OCI-LY7 (cell line): ENCODE data around the gene VAC14. TPM values are rescaled to one million over a fixed set of nuclear protein-coding genes. Genes with fewer than 3 reads are reported as not detected.

Source experiments
- BruUV-seq: library from RNA; stranded (reverse); fragments of 400-500 nt; replicated peaks from 2 replicates; lab custom pipeline; 2021; lab: Mats Ljungman, UMichigan
- CTCF ChIA-PET: fragments of 300-600 bp; sonication (Branson Sonifier 250); formaldehyde crosslinking; loops from one replicate; lab custom pipeline; 2022; ENCODE audit warnings: antibody characterized with exemption; ENCODE audit not compliant: unreplicated experiment; lab: Charles Lee
- POLR2A ChIA-PET: fragments of 300-600 bp; sonication (Branson Sonifier 250); formaldehyde crosslinking; loops from one replicate; lab custom pipeline; 2022; ENCODE audit warnings: antibody characterized with exemption; lab: Charles Lee
- DNase-seq: peaks from one replicate; pipeline ENCODE4 v3.0.0-alpha.2; 2015; ENCODE audit warnings: low spot score
- H2AFZ ChIP-seq: fragments of 200-600 bp; sonication (generic), shearing (Covaris generic); 2 replicates; pipeline ENCODE4 v1.6.1; 2014; ENCODE audit warnings: mild to moderate bottlenecking, antibody characterized with exemption, low read length, moderate library complexity
- H3K27ac ChIP-seq: fragments of 200-600 bp; sonication (generic); 2 replicates; pipeline ENCODE4 v1.5.1; 2014; ENCODE audit warnings: mixed run types, low read depth, mild to moderate bottlenecking, moderate library complexity, low read length, inconsistent platforms; ENCODE audit not compliant: poor library complexity, severe bottlenecking
- H3K36me3 ChIP-seq: fragments of 200-600 bp; sonication (generic); 2 replicates; pipeline ENCODE4 v1.6.1; 2014; ENCODE audit warnings: mild to moderate bottlenecking, antibody characterized with exemption, low read length, moderate library complexity, mixed read lengths; ENCODE audit not compliant: insufficient read depth
- H3K4me1 ChIP-seq: fragments of 200-600 bp; sonication (generic); 2 replicates; pipeline ENCODE4 v1.5.1; 2014; ENCODE audit warnings: mild to moderate bottlenecking, low read length; ENCODE audit not compliant: insufficient read depth, poor library complexity, severe bottlenecking
- H3K4me2 ChIP-seq: fragments of 200-600 bp; sonication (generic); 2 replicates; pipeline ENCODE4 v1.6.1; 2014; ENCODE audit warnings: mild to moderate bottlenecking, low read length
- H3K4me3 ChIP-seq: fragments of 200-600 bp; sonication (generic); 2 replicates; pipeline ENCODE4 v1.5.1; 2014; ENCODE audit warnings: mild to moderate bottlenecking, low read depth, low read length; ENCODE audit not compliant: poor library complexity, severe bottlenecking
- H3K79me2 ChIP-seq: fragments of 200-600 bp; sonication (generic); 2 replicates; pipeline ENCODE4 v1.6.1; 2016; ENCODE audit warnings: low read depth, mild to moderate bottlenecking, low read length, moderate library complexity, mixed read lengths; ENCODE audit not compliant: insufficient read depth
- H3K9me2 ChIP-seq: fragments of 200-600 bp; sonication (generic); 2 replicates; pipeline ENCODE4 v1.6.1; 2016; ENCODE audit warnings: mild to moderate bottlenecking, low read length, mixed read lengths; ENCODE audit not compliant: insufficient read depth
- H3K9me3 ChIP-seq: fragments of 200-600 bp; sonication (generic); 2 replicates; pipeline ENCODE4 v1.6.1; 2014; ENCODE audit warnings: mild to moderate bottlenecking, mixed run types, low read length, mixed read lengths
- H4K20me1 ChIP-seq: fragments of 200-600 bp; sonication (generic); 2 replicates; pipeline ENCODE4 v1.6.1; 2014; ENCODE audit warnings: mild to moderate bottlenecking, antibody characterized with exemption, low read length, moderate library complexity, mixed read lengths; ENCODE audit not compliant: insufficient read depth
- CTCF ChIP-seq: fragments of 200-600 bp; sonication (generic); conservative IDR thresholded peaks from 2 replicates; pipeline ENCODE4 v1.5.1; 2014; ENCODE audit warnings: mild to moderate bottlenecking, antibody characterized with exemption, low read length, moderate library complexity, mixed read lengths
- EZH2phosphoT487 ChIP-seq: fragments of 200-600 bp; sonication (generic); IDR thresholded peaks from 2 replicates; pipeline ENCODE4 v1.6.1; 2018; ENCODE audit warnings: low read depth, borderline replicate concordance, mild to moderate bottlenecking, mixed run types, antibody characterized with exemption, low read length, moderate library complexity, mixed read lengths
- intact Hi-C: fragments of 100-400 bp; cut with micrococcal nuclease; formaldehyde crosslinking; loops from one replicate; pipeline ENCODE4 v1.10.0; 2022; ENCODE audit not compliant: unreplicated experiment
- total RNA-seq, 2 experiments: library from RNA; depleted of rRNA in 1 of 2; stranded (reverse); fragments of >200 nt in 1 of 2; shearing (Covaris generic) in 1 of 2; gene quantifications; 2 replicates each; pipeline ENCODE4 v1.2.3, GENCODE V29; 2014 to 2022

Gene VAC14
- total RNA-seq, 2 experiments from 2014 or later: 37.6 to 43.1 TPM

GRCh38 chr16:70778901-70779309 is 22.1 kb downstream of the VAC14 start:
- Histone ChIP-seq H3K4me3 (no peak overlapping the region), H3K27ac (no peak overlapping the region), H3K36me3 (peaks cover 76% of the 10 kb centered on the region), H2AFZ (no peak overlapping the region), H3K79me2 (no peaks in the 10 kb centered on the region), H3K9me2 (no peaks in the 10 kb centered on the region), H3K4me1 (no peaks in the 10 kb centered on the region), H3K9me3 (peaks cover 5% of the 10 kb centered on the region; the same call in 1 of the 2 replicates), H3K4me2 (no peak overlapping the region), H4K20me1 (no peaks in the 10 kb centered on the region)
- CTCF ChIA-PET: no interaction called here
- no TSS peak for BruUV-seq
- POLR2A ChIA-PET: no interaction called here
- TF ChIP-seq CTCF (no peak), EZH2phosphoT487 (no peak)
- no peak for DNase-seq
- intact Hi-C loops: no loop called here

- peaks cover 5% of the 10 kb centered on the region; the same call in 1 of the 2 replicates for H3K9me3 ChIP-seq
- BruUV-seq: no TSS peak
- H3K9me2 ChIP-seq: no peaks in the 10 kb centered on the region
- no peak overlapping the region for H3K4me3 ChIP-seq
- H3K4me1 ChIP-seq: no peaks in the 10 kb centered on the region
- DNase-seq: no peak
- no peak overlapping the region for H2AFZ ChIP-seq
- ChIA-PET CTCF (no interaction called here), POLR2A (no interaction called here)
- intact Hi-C loops: no loop called here
- no peak overlapping the region for H3K27ac ChIP-seq
- H3K36me3 ChIP-seq: peaks cover 74% of the 10 kb centered on the region
- no peaks in the 10 kb centered on the region for H4K20me1 ChIP-seq
- no peak overlapping the region for H3K4me2 ChIP-seq
- H3K79me2 ChIP-seq: no peaks in the 10 kb centered on the region
- TF ChIP-seq EZH2phosphoT487 (no peak), CTCF (no peak)
These were observed 23.0 kb downstream of the VAC14 start for GRCh38 chr16:70777973-70778406.

GRCh38 chr16:70777496-70777895 is 23.5 kb downstream of the VAC14 start:
- POLR2A ChIA-PET: no interaction called here
- Histone ChIP-seq H4K20me1 (no peaks in the 10 kb centered on the region), H3K4me2 (no peak overlapping the region), H3K4me3 (no peak overlapping the region), H3K4me1 (no peaks in the 10 kb centered on the region), H3K36me3 (peaks cover 74% of the 10 kb centered on the region), H2AFZ (no peak overlapping the region), H3K9me3 (peaks cover 5% of the 10 kb centered on the region; the same call in 1 of the 2 replicates), H3K27ac (no peak overlapping the region), H3K9me2 (no peaks in the 10 kb centered on the region), H3K79me2 (no peaks in the 10 kb centered on the region)
- BruUV-seq: no TSS peak
- no peak for DNase-seq
- CTCF ChIA-PET: interaction anchor here (1.2 kb wide), 1 partner anchor 10 kb away, joined by 3 read pairs; no protein-coding TSS in a partner anchor
- intact Hi-C loops: no loop called here
- no peak for TF ChIP-seq EZH2phosphoT487
- TF ChIP-seq CTCF: no peak
